Measurements from ENCODE around the gene GAS2L1.

GAS2L1 gene

GRCh38 chr22:29328566-29329500 lies 22.4 kb downstream of the GAS2L1 start:
- no peak for DNase-seq

GRCh38 chr22:29329581-29329980 lies 23.1 kb downstream of the GAS2L1 start:
- no peak for DNase-seq

- DNase-seq = no peak
Observed at GRCh38 chr22:29330291-29330690, 23.8 kb downstream of the GAS2L1 start.

- no peak for DNase-seq
Observed at GRCh38 chr22:29330753-29331152, 24.3 kb downstream of the GAS2L1 start.

- DNase-seq = no peak
Observed at GRCh38 chr22:29331213-29331612, 24.8 kb downstream of the GAS2L1 start.

GRCh38 chr22:29331658-29332300 lies 25.3 kb downstream of the GAS2L1 start:
- no peak for DNase-seq

- DNase-seq = no peak
Observed at GRCh38 chr22:29332886-29333496, 26.5 kb downstream of the GAS2L1 start.

GRCh38 chr22:29334148-29334547 lies 27.7 kb downstream of the GAS2L1 start:
- no peak for DNase-seq

GRCh38 chr22:29334696-29335344 lies 28.4 kb downstream of the GAS2L1 start:
- no peak for DNase-seq

GRCh38 chr22:29335656-29336055 lies 29.2 kb downstream of the GAS2L1 start:
- DNase-seq = no peak

GRCh38 chr22:29336751-29337490 lies 30.5 kb downstream of the GAS2L1 start:
- no peak for DNase-seq

- no peak for DNase-seq
Observed at GRCh38 chr22:29337631-29338284, 31.3 kb downstream of the GAS2L1 start.

- no peak for DNase-seq
Observed at GRCh38 chr22:29338398-29338797, 31.9 kb downstream of the GAS2L1 start.

GRCh38 chr22:29339381-29340235 lies 33.2 kb downstream of the GAS2L1 start:
- DNase-seq = no peak

GRCh38 chr22:29340566-29340965 lies 34.1 kb downstream of the GAS2L1 start:
- DNase-seq = no peak

GRCh38 chr22:29341056-29341848 lies 34.8 kb downstream of the GAS2L1 start:
- no peak for DNase-seq

GRCh38 chr22:29341849-29342127 lies 35.3 kb downstream of the GAS2L1 start:
- DNase-seq = no peak

GRCh38 chr22:29342177-29342576 lies 35.7 kb downstream of the GAS2L1 start:
- DNase-seq = no peak

GRCh38 chr22:29342577-29343312 lies 36.3 kb downstream of the GAS2L1 start:
- DNase-seq = no peak
